ENCODE measurements around the gene G0S2.

- TF ChIP-seq POLR2A (IDR thresholded peaks at IDR 0.05; ENCODE audit: low read depth, low read length) (no peak), POLR2AphosphoS5 (IDR thresholded peaks at IDR 0.05; ENCODE audit: low read depth, low read length) (no peak)
These were observed 17.3 kb upstream of the G0S2 start for GRCh38 chr1:209657918-209658317.

All from GM12892 (cell line).